ENCODE results near the gene GIGYF2. TPM values are rescaled to one million over a fixed set of nuclear protein-coding genes. Genes with fewer than 3 reads are reported as not detected.

The GIGYF2 gene
- total RNA-seq, 1 experiment from 2014 or later, result 55.3 TPM

DNA sequence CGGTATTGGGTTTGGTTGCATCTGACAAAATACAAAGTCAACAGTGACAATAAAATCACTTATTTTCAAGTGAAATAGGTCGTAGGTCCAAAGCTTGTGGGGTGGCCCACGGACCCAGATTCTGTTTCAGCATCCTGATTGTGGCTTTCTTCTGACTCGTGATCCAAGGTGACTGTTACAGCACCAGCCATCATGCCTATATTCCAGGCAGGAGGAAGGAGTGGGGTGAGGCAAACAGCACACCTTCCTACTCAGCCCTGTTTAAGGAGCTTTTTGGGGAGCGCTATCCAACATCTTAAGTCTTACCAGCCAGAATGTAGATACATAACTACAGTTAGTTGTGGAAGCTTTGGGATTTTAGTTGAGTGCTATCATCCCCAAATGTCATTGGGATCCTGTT lies 164.2 kb downstream of the GIGYF2 start:
- H3K14ac ChIP-seq (ENCODE audit: insufficient read depth, low read length), result no peak overlapping the region
- no peak overlapping the region for H2BK120ac ChIP-seq (ENCODE audit: low read depth, low read length, poor library complexity, severe bottlenecking)
- H3K9me3 ChIP-seq (ENCODE audit: control insufficient read depth, low read depth, low read length), result no peaks in the 10 kb centered on the region
- peaks cover 2% of the 10 kb centered on the region for H3K23me2 ChIP-seq (ENCODE audit: insufficient read length, low read depth, low read length, poor library complexity, severe bottlenecking)
- H2AK5ac ChIP-seq (ENCODE audit: insufficient read length, low read length), result no peak overlapping the region
- H4K91ac ChIP-seq (ENCODE audit: insufficient read length, low read depth, low read length), result no peak overlapping the region
- no peak for DNase-seq
- no peaks in the 10 kb centered on the region for H3K79me2 ChIP-seq (ENCODE audit: insufficient read depth, low read length)
- Mint-ChIP-seq H3K27ac (no peak overlapping the region; a peak in 1 of 7 replicates), H3K27me3 (ENCODE audit: low read depth) (no peaks in the 10 kb centered on the region), H3K4me1 (no peaks in the 10 kb centered on the region), H3K36me3 (ENCODE audit: insufficient read depth in 1 of 3, low read depth in 3 of 3) (peaks cover 19 to 31% (median 26%) of the 10 kb centered on the region in 3 experiments), H3K9me3 (no peaks in the 10 kb centered on the region), H3K4me3 (no peak overlapping the region)
- H2BK15ac ChIP-seq (ENCODE audit: low read depth, low read length), result no peak overlapping the region
- no peak overlapping the region for H2BK12ac ChIP-seq (ENCODE audit: insufficient read length, low read depth, low read length)
- no peaks in the 10 kb centered on the region for H3K79me1 ChIP-seq (ENCODE audit: insufficient read depth, low read depth, low read length, poor library complexity, severe bottlenecking)
- TF ChIP-seq, protein P1, sequence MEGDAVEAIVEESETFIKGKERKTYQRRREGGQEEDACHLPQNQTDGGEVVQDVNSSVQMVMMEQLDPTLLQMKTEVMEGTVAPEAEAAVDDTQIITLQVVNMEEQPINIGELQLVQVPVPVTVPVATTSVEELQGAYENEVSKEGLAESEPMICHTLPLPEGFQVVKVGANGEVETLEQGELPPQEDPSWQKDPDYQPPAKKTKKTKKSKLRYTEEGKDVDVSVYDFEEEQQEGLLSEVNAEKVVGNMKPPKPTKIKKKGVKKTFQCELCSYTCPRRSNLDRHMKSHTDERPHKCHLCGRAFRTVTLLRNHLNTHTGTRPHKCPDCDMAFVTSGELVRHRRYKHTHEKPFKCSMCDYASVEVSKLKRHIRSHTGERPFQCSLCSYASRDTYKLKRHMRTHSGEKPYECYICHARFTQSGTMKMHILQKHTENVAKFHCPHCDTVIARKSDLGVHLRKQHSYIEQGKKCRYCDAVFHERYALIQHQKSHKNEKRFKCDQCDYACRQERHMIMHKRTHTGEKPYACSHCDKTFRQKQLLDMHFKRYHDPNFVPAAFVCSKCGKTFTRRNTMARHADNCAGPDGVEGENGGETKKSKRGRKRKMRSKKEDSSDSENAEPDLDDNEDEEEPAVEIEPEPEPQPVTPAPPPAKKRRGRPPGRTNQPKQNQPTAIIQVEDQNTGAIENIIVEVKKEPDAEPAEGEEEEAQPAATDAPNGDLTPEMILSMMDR (conservative IDR thresholded peaks at IDR 0.05), result no peak
- no peak overlapping the region for H3K18ac ChIP-seq (ENCODE audit: insufficient read length, low read depth, low read length)
- no peak overlapping the region for H3K4me2 ChIP-seq (ENCODE audit: insufficient read depth, insufficient read length, low read length)
- H3K56ac ChIP-seq (ENCODE audit: insufficient read length, low read depth, low read length), result no peak overlapping the region
- H2BK20ac ChIP-seq (ENCODE audit: low read depth, low read length, poor library complexity, severe bottlenecking), result no peak overlapping the region
- H4K8ac ChIP-seq (replicated peaks; ENCODE audit: insufficient read length, low read depth, low read length), result no peak overlapping the region
- H4K5ac ChIP-seq (ENCODE audit: insufficient read length, low read depth, low read length), result no peak overlapping the region
- no peaks in the 10 kb centered on the region for H3K27me3 ChIP-seq (ENCODE audit: insufficient read depth, low read length)
- H2BK5ac ChIP-seq (ENCODE audit: insufficient read length, low read length), result no peak overlapping the region
- H3K4ac ChIP-seq (ENCODE audit: low read depth, low read length), result no peak overlapping the region
- no peak overlapping the region for H3K23ac ChIP-seq (ENCODE audit: insufficient read length, low read depth, low read length)
- no peak overlapping the region for H3K27ac ChIP-seq (ENCODE audit: insufficient read length, low read depth, low read length)
- WGBS (ENCODE audit: extremely low coverage, insufficient read length, low lambda C conversion rate), result no CpG with 5 or more reads among the region's 5 CpGs
- no peak overlapping the region for H2AFZ ChIP-seq (ENCODE audit: low read length)
- no peak overlapping the region for H3T11ph ChIP-seq (ENCODE audit: low read length)
- H4K20me1 ChIP-seq (ENCODE audit: control insufficient read depth, insufficient read depth, insufficient read length), result no peaks in the 10 kb centered on the region
- H3K4me1 ChIP-seq (ENCODE audit: insufficient read depth, low read length), result no peaks in the 10 kb centered on the region
- H3K9ac ChIP-seq (ENCODE audit: extremely low read depth, insufficient read length, low read length), result no peak overlapping the region

Measured in H9 (cell line).